ENCODE results near the gene MINDY3. TPM values are rescaled to one million over a fixed set of nuclear protein-coding genes. Genes with fewer than 3 reads are reported as not detected.

Gene MINDY3
- total RNA-seq, 1 donor from 2014 or later: 39.2 TPM

DNA sequence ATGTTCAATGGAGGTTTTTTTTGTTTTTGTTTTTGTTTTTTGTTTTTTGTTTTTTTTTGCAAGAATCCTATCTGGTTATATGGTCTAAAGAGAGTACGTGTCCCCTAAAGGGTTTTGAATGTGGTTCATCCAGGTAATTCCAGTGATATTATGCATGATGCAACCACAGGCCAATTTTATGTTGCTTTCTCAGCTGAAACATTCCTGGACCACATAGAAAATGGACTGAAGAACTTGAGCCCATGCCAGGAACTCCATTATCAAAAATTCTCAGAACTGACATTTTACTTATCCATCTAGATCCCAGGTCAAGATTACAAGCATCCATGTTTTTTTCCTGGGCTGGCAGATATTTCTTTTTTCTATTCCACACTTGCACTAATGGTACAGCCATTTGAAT, 11.5 kb upstream of the MINDY3 start:
- peaks cover 28% of the 10 kb centered on the region for H3K27me3 ChIP-seq
- no peak for ATAC-seq

DNA sequence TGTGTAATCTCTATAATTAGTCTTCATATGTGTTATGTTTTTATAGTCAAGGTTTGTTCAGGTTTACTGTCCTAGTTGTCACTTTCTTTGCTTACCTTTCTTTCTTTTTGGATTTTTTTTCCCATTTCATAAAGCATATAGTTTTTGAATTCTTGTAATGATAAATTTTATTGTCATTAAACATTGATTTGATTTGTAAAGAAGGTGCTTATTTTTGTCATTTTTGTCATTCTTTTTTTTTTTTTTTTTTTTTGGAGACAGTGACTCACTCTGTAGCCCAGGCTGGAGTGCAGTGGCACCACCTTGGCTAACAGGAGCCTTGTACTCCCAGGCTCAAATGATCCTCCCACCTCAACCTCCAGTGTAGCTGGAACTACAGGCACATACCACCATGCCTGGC, 9.6 kb upstream of the MINDY3 start:
- DNase-seq (no peak), ATAC-seq (no peak)
- TF ChIP-seq, protein P1, sequence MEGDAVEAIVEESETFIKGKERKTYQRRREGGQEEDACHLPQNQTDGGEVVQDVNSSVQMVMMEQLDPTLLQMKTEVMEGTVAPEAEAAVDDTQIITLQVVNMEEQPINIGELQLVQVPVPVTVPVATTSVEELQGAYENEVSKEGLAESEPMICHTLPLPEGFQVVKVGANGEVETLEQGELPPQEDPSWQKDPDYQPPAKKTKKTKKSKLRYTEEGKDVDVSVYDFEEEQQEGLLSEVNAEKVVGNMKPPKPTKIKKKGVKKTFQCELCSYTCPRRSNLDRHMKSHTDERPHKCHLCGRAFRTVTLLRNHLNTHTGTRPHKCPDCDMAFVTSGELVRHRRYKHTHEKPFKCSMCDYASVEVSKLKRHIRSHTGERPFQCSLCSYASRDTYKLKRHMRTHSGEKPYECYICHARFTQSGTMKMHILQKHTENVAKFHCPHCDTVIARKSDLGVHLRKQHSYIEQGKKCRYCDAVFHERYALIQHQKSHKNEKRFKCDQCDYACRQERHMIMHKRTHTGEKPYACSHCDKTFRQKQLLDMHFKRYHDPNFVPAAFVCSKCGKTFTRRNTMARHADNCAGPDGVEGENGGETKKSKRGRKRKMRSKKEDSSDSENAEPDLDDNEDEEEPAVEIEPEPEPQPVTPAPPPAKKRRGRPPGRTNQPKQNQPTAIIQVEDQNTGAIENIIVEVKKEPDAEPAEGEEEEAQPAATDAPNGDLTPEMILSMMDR (IDR thresholded peaks at IDR 0.05): no peak
- Histone ChIP-seq H3K4me3 (no peak overlapping the region), H3K27me3 (peaks cover 32% of the 10 kb centered on the region), H3K9me3 (no peaks in the 10 kb centered on the region), H3K36me3 (no peaks in the 10 kb centered on the region), H3K4me1 (no peaks in the 10 kb centered on the region), H3K27ac (no peak overlapping the region)
- intact Hi-C loops (cut with DNase I): no loop called here

More for the DNA sequence above, 11.5 kb upstream of the MINDY3 start:
- H3K4me1 ChIP-seq: no peaks in the 10 kb centered on the region
- H3K9me3 ChIP-seq: no peaks in the 10 kb centered on the region
- H3K27ac ChIP-seq: no peak overlapping the region
- intact Hi-C loops (cut with DNase I): no loop called here
- no peak for DNase-seq
- no peaks in the 10 kb centered on the region for H3K36me3 ChIP-seq
- TF ChIP-seq, protein P1 (IDR thresholded peaks at IDR 0.05): no peak
- no peak overlapping the region for H3K4me3 ChIP-seq

GRCh38 chr10:15868006-15868405, 7.7 kb upstream of the MINDY3 start:
- intact Hi-C loops (cut with DNase I): no loop called here
- TF ChIP-seq, protein P1 (IDR thresholded peaks at IDR 0.05): no peak
- no peak overlapping the region for H3K27ac ChIP-seq
- no peaks in the 10 kb centered on the region for H3K36me3 ChIP-seq
- no peak for ATAC-seq
- DNase-seq: no peak
- H3K4me3 ChIP-seq: no peak overlapping the region
- no peaks in the 10 kb centered on the region for H3K9me3 ChIP-seq
- H3K4me1 ChIP-seq: no peaks in the 10 kb centered on the region
- peaks cover 46% of the 10 kb centered on the region for H3K27me3 ChIP-seq

DNA sequence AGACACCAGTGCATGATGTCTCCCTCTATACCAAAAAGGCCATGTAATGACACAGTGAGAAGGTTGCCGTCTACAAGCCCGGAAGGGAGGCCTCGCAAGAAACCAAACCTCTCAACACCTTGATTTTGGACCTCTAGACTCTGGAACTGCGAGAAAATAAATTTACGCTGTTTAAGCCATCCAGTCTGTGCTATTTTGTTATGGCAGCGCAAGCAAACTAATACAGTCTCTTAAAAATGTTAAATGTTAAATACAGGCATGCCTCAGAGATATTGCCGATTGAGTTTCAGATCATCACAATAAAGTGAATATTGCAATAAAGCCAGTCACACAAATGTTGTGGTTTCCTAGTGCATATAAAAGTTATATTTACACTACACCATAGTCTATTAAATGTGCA, 5.0 kb upstream of the MINDY3 start:
- no peaks in the 10 kb centered on the region for H3K9me3 ChIP-seq
- no peak for ATAC-seq
- no peak for DNase-seq
- no peak overlapping the region for H3K27ac ChIP-seq
- TF ChIP-seq, protein P1 (IDR thresholded peaks at IDR 0.05): no peak
- no peaks in the 10 kb centered on the region for H3K4me1 ChIP-seq
- no peaks in the 10 kb centered on the region for H3K36me3 ChIP-seq
- peaks cover 44% of the 10 kb centered on the region for H3K27me3 ChIP-seq
- no peak overlapping the region for H3K4me3 ChIP-seq
- intact Hi-C loops (cut with DNase I): no loop called here

DNA sequence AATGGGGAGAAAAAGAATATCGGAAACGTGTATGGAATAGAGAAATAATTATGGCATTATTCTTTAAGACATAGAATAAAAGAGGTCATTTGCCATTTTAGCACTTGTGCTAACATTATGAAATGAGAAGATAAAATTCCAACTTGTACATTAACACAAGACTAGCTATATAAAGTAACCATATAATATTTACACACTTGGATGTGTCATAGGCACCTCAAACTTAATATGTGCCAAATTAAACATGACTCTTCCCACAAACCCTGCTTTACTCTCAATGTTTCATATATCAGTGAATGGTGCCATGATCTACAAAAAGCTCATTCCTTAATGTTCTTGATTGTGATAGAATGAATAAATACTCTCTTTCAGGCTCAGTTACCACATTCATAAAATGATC, 4.1 kb upstream of the MINDY3 start:
- ATAC-seq (no peak), DNase-seq (no peak)
- intact Hi-C loops (cut with DNase I): no loop called here
- H3K4me1 ChIP-seq: no peaks in the 10 kb centered on the region
- no peaks in the 10 kb centered on the region for H3K9me3 ChIP-seq
- no peak overlapping the region for H3K27ac ChIP-seq
- TF ChIP-seq, protein P1 (IDR thresholded peaks at IDR 0.05): no peak
- no peaks in the 10 kb centered on the region for H3K36me3 ChIP-seq
- peaks cover 38% of the 10 kb centered on the region for H3K27me3 ChIP-seq
- H3K4me3 ChIP-seq: no peak overlapping the region

- H3K27me3 ChIP-seq: peaks cover 34% of the 10 kb centered on the region
- TF ChIP-seq, protein P1 (IDR thresholded peaks at IDR 0.05): no peak
- no peaks in the 10 kb centered on the region for H3K9me3 ChIP-seq
- H3K4me3 ChIP-seq: no peak overlapping the region
- H3K4me1 ChIP-seq: peaks cover 4% of the 10 kb centered on the region
- intact Hi-C loops (cut with DNase I): no loop called here
- H3K27ac ChIP-seq: no peak overlapping the region
- DNase-seq (no peak), ATAC-seq (no peak)
- no peaks in the 10 kb centered on the region for H3K36me3 ChIP-seq
These were observed 3.4 kb upstream of the MINDY3 start for GRCh38 chr10:15863733-15864132.
